ENCODE data around the gene MTFMT.
"Not testable (repeated sequence)": the region's sequence is repeated elsewhere in the genome, so short reads cannot be mapped to it uniquely, and the experiment has no call there.

MTFMT gene

DNA sequence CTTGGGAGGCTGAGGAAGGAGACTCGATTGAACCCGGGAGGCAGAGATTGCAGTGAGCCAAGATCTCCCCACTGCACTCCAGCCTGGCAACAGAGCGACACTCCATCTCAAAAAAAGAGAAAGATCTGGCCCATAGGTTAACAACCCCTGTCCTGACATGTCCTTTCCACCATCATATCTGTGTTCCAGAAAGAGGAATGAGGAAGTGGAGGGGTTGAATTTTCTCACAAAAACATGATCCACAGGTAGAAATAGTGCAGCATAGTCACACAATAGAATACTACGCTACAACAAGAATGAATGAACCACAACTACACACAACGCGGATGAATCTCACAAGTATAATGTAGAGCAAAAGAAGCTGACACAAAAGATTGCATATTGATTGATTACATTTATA lies 11.0 kb upstream of the MTFMT start:
- in situ Hi-C loops (cut with HindIII; ENCODE audit: low sequenced_read_pairs), result no loop called here

DNA sequence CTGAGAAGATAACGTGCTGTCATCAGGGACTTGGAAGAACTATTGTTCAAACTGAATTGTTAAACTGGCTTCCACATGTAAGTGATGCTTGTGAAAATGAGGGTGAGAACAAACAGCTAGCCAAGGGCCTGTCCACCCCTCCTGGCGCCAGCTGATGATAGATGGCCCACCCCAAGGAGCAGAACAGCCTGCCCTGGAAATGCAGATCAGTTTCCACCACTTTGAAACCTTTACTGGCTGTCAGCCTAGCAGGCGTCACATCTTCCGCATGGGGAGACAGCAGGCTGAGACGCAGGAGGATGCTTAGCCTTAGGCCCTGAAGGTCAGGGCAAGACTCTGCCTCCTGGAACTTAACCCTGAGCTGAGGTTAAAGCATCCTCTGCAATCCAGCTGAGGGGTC lies 9.4 kb upstream of the MTFMT start:
- in situ Hi-C loops (cut with HindIII; ENCODE audit: low sequenced_read_pairs), result no loop called here

DNA sequence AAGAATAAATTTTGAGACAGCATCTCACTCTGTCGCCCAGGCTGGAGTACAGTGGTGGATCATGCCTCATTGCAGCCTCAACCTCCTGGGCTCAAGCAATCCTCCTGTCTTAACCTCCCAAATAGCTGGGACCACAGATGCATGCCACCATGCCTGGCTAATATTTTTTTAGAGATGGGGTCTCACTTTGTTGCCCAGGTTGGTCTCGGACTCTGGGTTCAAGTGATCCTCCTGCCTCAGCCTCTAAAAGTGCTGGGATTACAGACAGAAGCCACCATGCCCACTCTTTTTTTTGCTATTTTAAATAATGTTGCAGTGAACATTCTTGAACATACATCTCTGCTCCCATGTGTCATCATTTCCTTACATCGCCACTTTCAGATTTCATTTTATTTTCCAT lies 9.0 kb upstream of the MTFMT start:
- in situ Hi-C loops (cut with HindIII; ENCODE audit: low sequenced_read_pairs), result no loop called here

DNA sequence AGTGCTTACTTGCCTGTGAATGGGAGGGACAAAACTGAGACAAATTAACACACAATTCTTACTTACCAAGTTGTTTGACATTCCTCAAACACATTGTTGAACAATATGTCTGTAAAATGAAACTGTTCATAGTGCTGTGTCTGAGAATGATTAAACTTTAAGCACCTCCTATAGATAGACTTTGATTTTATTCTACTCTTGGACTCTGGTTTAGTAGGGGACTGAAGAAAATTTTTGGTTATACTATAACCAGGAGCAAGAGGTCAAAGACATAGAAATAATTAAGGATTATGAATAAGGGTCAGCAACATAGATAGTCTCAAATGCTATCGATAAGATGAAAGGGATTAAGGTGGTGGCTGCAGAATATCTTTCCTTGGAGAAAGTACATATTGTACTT lies 7.9 kb upstream of the MTFMT start:
- in situ Hi-C loops (cut with HindIII; ENCODE audit: low sequenced_read_pairs), result no loop called here

DNA sequence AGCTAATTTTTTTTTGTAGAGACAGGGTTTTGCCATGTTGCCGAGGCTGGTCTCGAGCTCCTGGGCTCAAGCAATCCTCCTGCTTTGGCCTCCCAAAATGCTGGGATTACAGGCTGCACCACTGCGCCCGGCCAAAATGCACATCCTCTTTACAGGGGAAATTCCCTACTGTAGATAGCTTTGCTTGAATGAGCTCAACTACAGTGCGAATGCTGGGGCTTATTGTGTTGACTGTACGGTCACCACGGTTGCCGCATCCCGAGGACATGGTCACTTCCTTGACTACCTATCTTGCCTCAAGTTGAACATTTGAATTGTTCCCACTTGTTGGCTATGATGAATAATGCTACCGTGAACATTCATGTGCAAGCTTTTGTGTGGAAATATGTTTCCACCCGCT lies 5.3 kb upstream of the MTFMT start:
- in situ Hi-C loops (cut with HindIII; ENCODE audit: low sequenced_read_pairs), result no loop called here

DNA sequence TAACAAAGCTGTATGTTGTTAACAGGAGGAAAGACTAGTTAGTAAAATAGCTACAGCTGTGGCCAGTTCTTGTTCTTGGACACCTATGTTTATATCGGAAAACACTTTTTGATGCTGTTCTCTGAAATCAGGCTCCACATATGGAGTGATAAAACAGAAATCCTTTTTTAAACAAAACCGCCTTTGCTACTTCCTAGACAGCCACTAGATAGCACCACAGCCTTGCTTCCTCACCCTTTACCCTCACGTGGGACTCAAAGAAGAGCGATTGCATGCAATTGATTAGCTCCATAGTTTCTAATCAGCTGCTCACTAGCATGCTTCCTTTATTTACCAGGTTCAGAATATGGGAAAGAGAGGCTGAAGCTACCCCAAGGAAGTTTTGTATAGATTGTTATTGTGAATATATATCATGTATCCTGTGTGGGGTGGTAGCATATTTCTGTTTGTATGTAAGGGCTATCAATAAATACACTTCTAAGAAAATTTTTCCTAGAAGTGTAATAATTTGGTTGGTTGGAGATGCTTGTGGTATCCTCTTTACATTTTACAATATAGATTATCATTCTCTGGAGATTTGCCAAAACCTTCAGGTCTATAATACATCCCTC lies 4.3 kb upstream of the MTFMT start:
- in situ Hi-C loops (cut with HindIII; ENCODE audit: low sequenced_read_pairs), result no loop called here

DNA sequence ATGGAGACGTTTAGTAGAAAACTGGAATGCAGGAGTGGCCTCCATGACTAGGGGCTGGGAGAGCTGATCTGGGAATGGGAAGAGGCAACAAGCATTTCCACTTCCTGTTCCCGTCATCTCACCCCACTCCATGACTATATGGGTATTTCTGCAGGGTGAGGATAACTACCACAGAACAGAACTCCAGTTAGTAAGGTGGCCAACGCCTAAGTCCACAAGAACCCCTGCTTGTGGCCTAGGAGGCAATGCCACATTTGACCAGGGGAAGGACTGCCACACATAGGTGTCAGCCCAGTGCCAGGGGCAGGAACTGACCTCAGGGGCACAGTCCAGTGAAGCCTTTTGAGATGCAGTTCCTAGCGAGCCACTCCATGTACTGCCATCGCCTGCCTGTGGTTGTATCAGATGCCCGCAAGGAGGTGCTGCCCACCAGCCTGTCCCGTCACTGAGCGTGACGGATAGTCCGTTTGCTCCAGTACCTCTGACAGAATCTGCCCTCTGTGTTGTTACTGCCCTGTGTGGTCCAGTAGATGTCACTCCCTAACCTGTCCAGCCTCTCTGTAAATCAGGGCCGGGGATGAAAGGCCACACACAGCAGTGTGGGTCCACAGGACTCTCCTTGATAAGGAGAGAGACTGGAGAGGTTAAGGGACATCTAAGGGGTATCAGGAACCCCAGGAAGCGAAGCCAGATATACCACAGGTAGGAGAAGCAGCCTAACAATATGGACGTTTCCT lies 3.5 kb upstream of the MTFMT start:
- in situ Hi-C loops (cut with HindIII; ENCODE audit: low sequenced_read_pairs), result no loop called here

DNA sequence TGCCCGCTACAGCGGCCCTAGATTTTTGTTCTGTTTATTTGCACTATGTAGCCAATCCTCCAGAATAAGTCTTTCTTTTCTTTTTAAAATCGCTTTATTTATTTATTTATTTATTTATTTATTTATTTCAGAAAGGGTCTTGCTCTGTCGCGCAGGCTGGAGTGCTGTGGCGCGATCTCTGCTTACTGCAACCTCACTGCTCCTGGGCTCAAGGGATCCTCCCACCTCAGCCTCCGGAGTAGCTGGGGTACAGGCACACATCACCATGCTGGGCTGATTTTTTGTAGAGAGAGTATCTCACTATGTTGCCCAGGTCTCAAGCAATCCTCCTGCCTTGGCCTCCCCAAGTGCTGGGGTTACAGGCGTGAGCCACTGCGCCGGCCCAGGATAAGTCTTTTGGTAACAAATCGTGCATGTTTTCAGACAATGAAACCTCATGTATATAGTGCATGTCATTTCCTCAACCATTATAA lies 333 bp upstream of the MTFMT start:
- in situ Hi-C loops (cut with HindIII; ENCODE audit: low sequenced_read_pairs), result no loop called here

DNA sequence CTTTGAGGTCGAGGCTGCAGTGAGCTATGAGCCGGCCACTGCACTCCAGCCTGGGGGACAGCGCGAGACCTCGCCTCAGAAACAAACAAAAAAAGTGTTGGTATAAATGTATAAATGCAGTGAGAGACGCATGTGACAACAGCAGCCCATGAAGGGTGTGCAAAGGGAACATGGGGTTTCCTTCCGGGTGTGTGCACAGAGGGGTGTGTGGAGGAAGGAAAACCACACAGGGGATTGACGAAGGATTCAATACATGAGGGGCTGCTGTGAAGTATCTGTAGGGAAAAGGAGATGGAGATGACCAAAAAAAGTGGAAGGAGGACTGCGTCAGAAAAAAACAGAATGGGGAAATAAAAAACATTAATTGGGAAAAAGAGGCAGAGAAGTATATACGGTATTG lies 1.1 kb downstream of the MTFMT start:
- in situ Hi-C loops (cut with HindIII; ENCODE audit: low sequenced_read_pairs), result no loop called here

DNA sequence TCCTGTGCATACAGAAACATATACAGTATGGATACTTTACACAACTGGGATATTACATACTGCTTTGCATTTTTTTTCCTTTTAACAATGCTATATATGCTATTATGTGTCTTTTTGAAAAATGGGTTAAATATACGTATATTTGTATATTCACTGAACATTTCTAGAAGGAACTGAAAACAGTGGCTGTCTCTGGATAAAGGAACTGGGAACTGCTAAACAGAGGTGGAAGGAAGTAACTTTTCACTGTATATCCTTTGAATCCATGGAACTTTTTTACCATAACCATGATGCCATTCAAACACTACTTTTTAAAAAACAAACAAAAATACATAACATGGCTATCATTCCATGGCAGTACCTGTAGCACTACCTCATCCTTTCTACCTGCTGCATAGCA lies 1.8 kb downstream of the MTFMT start:
- in situ Hi-C loops (cut with HindIII; ENCODE audit: low sequenced_read_pairs), result no loop called here

DNA sequence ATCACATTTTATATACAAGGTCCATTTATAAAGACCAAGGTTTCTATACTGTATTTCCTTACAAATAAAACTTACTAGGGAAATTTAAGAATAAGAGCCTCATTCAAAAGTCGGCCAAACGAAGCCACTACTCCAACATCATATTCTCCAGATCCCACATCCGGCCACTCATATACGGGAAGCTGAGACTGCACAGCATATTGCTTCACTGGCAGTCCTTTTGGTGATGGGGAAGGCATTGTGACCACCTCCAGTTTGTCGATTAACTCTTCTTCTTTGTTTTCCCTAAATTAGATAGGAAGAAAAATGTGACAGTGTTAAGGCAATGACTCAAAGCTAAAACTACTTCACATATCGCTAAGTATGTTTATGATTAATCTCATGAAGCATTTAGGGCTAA lies 2.7 kb downstream of the MTFMT start:
- in situ Hi-C loops (cut with HindIII; ENCODE audit: low sequenced_read_pairs), result no loop called here

DNA sequence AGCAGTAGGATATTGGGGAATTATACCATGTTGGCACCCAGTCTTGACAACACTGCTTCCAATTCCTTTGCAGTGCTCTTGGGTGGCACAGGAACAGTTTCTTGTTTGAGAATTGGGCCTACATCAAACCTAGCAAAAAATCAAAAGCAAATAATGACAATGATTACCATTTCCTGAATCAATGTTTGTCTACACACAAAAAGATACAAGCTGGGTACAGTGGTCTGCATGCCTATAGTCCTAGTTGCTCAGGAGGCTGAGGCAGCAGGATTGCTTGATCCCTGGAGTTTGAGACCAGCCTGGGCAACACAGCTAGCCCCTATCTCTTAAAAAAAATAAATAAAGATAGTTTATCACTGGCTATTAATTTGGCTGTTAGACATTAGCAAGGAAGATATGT lies 8.0 kb downstream of the MTFMT start:
- in situ Hi-C loops (cut with HindIII; ENCODE audit: low sequenced_read_pairs), result no loop called here

DNA sequence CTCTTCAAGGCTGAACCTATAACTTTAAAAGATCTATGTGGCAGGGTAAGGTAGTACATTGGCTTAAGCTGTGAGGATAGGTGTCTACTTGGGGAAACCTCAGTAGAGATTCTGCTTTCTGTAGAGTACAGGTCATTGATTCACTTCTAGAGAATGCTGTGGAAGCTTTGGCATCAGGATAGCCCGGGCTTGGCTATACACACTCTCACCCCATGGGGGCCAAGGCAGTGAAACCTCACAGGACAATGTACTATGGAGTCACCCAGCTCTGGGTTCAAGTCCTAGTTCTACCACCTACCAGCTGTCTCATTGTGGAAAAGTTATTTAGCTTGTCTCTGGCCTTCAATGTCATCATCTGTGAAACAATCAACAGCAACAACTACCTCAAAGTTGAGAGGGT lies 9.0 kb downstream of the MTFMT start:
- in situ Hi-C loops (cut with HindIII; ENCODE audit: low sequenced_read_pairs), result no loop called here

DNA sequence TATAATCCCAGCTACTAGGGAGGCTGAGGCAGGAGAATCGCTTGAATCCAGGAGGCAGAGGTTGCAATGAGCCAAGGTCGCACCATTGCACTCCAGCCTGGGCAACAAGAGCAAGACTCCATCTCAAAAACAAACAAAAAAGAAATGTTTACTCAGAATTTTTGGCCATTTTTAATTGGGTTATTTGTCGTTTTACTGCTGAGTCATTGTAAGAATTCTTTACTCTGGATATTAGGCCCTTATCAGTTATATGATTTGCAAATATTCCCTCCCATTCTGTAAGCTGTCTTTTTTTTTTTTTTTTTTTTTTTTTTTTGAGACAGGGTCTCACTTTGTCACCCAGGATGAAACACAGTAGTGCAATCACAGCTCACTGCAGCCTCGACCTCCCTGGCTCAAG lies 18.2 kb downstream of the MTFMT start:
- in situ Hi-C loops (cut with HindIII; ENCODE audit: low sequenced_read_pairs), result not testable (repeated sequence)

DNA sequence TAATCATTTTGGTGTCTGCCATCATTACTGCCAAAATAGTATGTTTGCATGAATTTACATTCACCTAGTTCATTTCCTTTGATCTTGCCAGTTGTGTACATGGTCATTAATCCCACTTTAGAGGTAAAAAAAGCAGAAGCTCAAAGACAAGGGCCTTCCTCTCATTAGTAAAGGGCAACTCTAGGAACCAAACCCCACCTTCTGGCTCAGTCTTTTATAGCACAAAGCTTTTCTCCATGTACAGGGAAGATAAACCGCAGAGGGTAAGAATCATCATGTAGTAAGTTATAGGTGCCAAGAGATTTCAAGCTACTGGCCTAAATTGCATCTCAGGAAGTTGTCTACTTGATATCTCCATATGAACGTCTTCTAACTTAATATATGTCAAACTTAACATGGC lies 20.5 kb downstream of the MTFMT start:
- in situ Hi-C loops (cut with HindIII; ENCODE audit: low sequenced_read_pairs), result no loop called here

DNA sequence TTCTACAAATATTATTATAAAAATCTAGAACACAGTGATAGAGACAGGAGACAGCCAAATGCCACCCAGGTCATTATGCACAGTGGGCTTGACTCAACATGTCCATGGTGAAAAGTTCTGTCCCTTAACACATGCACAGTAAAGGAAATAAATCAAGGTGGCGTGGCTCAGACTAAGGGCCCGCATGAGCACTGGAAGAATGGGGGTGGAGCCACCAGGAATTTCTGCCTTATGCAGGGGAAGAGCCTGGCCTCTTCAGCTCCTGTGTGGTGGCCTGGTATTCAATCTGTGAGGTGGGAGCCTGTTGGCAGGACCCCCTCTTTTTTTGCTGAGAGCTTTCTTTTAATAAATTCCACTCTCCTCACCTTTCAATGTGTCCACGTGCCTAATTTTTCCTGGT lies 22.6 kb downstream of the MTFMT start:
- in situ Hi-C loops (cut with HindIII; ENCODE audit: low sequenced_read_pairs), result no loop called here

DNA sequence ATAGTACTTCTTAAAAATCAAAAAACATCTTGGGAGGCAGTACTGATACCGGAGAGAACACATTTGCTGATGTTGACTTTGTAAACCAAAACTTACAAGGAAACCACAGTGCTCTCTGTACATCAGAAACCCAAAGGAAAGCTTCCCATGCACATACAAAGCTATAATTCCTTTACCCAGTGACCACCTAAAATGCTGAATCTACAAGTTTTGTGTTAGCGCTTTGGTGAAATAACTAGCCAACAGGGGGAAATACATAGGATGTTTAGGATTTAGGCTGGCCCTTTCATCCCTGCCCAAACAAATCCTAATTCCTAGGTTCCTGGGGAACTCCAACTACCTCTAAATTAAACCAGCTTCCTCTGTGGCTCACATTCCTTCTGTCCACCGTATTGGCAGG lies 24.4 kb downstream of the MTFMT start:
- in situ Hi-C loops (cut with HindIII; ENCODE audit: low sequenced_read_pairs), result no loop called here

DNA sequence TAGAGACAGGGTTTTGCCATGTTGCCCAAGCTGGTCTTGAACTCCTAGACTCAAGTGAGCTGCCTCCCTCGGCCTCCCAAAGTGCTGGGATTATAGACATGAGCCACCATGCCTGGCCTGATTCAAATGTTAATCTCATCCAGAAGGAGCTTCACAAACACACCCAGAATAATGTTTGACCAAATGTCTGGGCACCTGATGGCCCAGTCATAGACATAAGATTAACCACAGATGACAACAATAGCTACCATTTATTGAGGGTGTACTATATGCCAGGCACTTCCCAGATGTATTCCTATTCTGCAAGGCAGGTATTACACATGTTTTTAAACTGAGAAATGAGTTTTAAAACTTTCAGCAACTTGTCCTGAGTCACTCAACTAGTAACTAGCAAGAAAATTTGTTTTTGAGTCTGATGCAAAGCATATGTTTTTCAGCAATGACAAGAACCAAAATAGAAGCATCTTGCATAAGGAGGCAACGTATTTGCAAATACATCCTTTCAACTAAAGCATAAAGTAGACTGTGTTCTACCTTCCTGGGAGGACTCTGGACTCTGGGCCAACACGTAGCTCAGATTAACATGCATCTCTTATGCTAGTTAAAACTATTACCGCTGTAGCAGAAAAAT lies 31.6 kb downstream of the MTFMT start:
- in situ Hi-C loops (cut with HindIII; ENCODE audit: low sequenced_read_pairs), result no loop called here

DNA sequence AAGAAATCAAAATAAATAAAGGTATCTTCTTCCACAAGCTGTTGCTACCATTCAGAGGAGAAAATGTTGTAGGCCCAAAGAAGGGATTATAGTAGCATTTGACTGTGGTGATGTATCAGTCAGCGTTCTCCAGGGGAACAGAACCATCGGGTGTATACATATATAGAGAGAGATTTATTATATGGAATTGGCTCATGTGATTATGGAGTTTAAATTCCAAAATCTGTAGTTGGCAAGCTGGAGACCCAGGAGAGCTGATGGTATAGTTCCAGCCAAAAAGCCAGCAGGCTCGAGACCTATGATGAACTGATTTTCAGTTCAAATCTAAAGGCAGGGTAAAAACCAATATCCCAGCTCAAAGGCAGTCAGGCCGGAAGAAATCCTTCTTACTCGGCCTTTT lies 32.4 kb downstream of the MTFMT start:
- in situ Hi-C loops (cut with HindIII; ENCODE audit: low sequenced_read_pairs), result no loop called here

DNA sequence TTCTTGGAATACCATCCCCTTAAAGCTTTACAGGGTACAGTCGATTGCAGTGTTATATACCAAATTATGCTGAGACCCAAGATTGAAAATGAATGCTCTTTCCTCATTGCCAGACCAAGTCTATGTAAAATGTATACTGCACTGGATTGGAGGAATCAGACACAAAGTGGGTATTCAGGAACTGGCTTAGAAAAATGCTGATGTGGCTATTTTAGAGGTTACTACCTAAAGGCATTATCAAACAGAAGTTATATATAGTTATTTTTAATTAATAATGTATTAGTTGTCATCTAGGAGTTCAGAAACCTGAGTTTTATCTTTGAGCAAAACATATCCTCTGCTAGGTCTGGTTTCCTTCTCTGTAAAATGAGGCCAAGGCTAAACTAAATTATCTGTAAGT lies 36.1 kb downstream of the MTFMT start:
- in situ Hi-C loops (cut with HindIII; ENCODE audit: low sequenced_read_pairs), result no loop called here

DNA sequence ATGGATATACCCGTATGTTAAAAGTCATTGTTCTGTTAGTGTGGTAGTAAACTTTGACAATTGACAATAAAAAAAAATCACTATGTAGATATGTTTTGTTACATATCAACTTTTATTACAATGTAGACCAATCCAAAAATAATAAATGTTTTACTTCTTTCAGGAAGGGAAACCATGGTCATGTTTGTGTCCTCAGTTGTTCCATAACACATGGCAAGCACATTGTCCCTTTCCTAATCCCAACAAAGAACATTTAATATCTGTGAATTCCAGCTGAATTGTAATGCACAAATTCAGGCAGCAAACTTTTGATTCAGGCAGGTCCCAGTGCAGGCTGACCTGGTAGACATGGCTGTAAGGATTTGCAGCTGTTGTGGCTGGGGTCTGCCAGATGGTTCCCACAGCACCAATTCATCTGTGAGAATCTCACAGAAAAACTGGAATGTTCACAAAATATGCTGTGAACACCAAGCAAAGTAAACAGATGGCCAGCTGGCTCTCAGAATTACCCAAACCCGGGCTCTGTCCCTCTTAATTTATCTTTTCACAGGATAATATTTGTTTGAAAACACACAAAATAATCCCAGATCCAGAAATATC lies 37.8 kb downstream of the MTFMT start:
- in situ Hi-C loops (cut with HindIII; ENCODE audit: low sequenced_read_pairs), result no loop called here

DNA sequence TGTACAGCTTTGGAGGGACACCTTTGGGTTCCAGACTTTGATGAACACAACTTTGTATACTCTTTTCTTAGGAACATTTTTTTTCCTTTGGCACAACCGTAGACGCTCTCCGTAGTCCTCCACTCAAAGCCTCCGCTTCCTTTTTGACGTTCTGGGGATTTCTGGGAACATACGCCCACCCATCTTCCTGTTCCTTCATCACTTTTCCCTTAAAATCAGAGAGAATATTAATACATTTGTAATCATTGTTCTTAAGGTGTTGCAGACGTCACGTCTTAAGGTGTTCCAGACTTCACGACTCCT lies 39.3 kb downstream of the MTFMT start:
- in situ Hi-C loops (cut with HindIII; ENCODE audit: low sequenced_read_pairs), result no loop called here
